H1 (cell line): ENCODE results near the gene CCDC15. TPM values are rescaled to one million over a fixed set of nuclear protein-coding genes. Genes with fewer than 3 reads are reported as not detected.

Experiments used
- CTCF ChIA-PET: fragments of 300-600 bp; sonication (Branson Sonifier 250); formaldehyde crosslinking; loops from one replicate; lab custom pipeline; 2021; ENCODE audit not compliant: partially characterized antibody; lab: Charles Lee
- POLR2A ChIA-PET: fragments of 300-600 bp; sonication (Branson Sonifier 250); formaldehyde crosslinking; loops from one replicate; lab custom pipeline; 2021; ENCODE audit warnings: inconsistent platforms; ENCODE audit not compliant: partially characterized antibody; lab: Charles Lee
- DNase-seq, 2 experiments: peaks; one replicate each; pipeline versions ENCODE4 v3.0.0 to v3.0.0-alpha.2; 2010 to 2022; ENCODE audit warnings: low spot score in 2 of 2, low read depth in 1 of 2, mixed read lengths in 1 of 2
- FAIRE-seq: peaks from 2 replicates; lab custom pipeline; 2011; peaks lifted over from hg19 to GRCh38; lab: Jason Lieb, UNC
- H2AFZ ChIP-seq: 2 replicates; pipeline ENCODE4 v1.8.1; 2012; ENCODE audit warnings: low read length, inconsistent platforms
- H2AK5ac ChIP-seq: 2 replicates; pipeline ENCODE4 v1.6.1; 2013; ENCODE audit warnings: low read depth, low read length
- H2BK120ac ChIP-seq: replicated peaks from 2 replicates; pipeline ENCODE3; 2013; ENCODE audit warnings: low read depth, low read length, inconsistent platforms
- H2BK12ac ChIP-seq: 2 replicates; pipeline ENCODE4 v1.6.1; 2013; ENCODE audit warnings: low read depth, low read length
- H2BK15ac ChIP-seq: 2 replicates; pipeline ENCODE4 v1.6.1; 2013; ENCODE audit warnings: low read length
- H2BK20ac ChIP-seq: 2 replicates; pipeline ENCODE4 v1.6.1; 2013; ENCODE audit warnings: low read length
- H2BK5ac ChIP-seq: 2 replicates; pipeline ENCODE4 v1.6.1; 2013; ENCODE audit warnings: low read depth, low read length
- H3K14ac ChIP-seq: 2 replicates; pipeline ENCODE4 v1.6.1; 2013; ENCODE audit warnings: inconsistent platforms; ENCODE audit not compliant: insufficient read length
- H3K18ac ChIP-seq: 2 replicates; pipeline ENCODE4 v1.6.1; 2013; ENCODE audit warnings: low read length; ENCODE audit errors: extremely low read depth
- H3K23ac ChIP-seq: 2 replicates; pipeline ENCODE4 v1.6.1; 2013; ENCODE audit warnings: inconsistent platforms; ENCODE audit not compliant: insufficient read length
- H3K23me2 ChIP-seq: 2 replicates; pipeline ENCODE4 v1.6.1; 2013; ENCODE audit warnings: low read depth, low read length
- H3K27ac ChIP-seq: 2 replicates; pipeline ENCODE4 v1.6.1; 2011; ENCODE audit warnings: low read depth, low read length, inconsistent platforms
- H3K27me3 ChIP-seq, 4 experiments: replicated peaks in 1 of 4; 1 replicate in 1 of 4; 2 replicates in 3 of 4; pipeline versions ENCODE4 v1.6.1 to v1.8.1; 2011 to 2013; ENCODE audit warnings: low read length in 3 of 4, mild to moderate bottlenecking in 3 of 4, inconsistent platforms in 2 of 4, mixed read lengths in 2 of 4, moderate library complexity in 1 of 4; ENCODE audit not compliant: control insufficient read depth in 3 of 4, insufficient read depth in 3 of 4; ENCODE audit errors: extremely low read depth in 1 of 4
- H3K36me3 ChIP-seq, 4 experiments: 2 replicates each; pipeline versions ENCODE4 v1.6.1 to v1.8.1; 2011 to 2013; ENCODE audit warnings: mild to moderate bottlenecking in 4 of 4, low read length in 3 of 4, moderate library complexity in 2 of 4, control low read depth in 1 of 4, inconsistent platforms in 1 of 4; ENCODE audit not compliant: insufficient read depth in 4 of 4, control insufficient read depth in 2 of 4
- H3K4ac ChIP-seq: replicated peaks from 2 replicates; pipeline ENCODE3; 2013; ENCODE audit warnings: low read length, low read depth, mixed read lengths, inconsistent platforms; ENCODE audit not compliant: insufficient read length
- H3K4me1 ChIP-seq, 4 experiments: replicated peaks in 1 of 4; 1 replicate in 1 of 4; 2 replicates in 3 of 4; pipeline versions ENCODE4 v1.6.1 to v1.8.1; 2011 to 2013; ENCODE audit warnings: low read length in 3 of 4, inconsistent platforms in 2 of 4, mixed read lengths in 1 of 4; ENCODE audit not compliant: insufficient read depth in 4 of 4, control insufficient read depth in 3 of 4
- H3K4me2 ChIP-seq, 2 experiments: 2 replicates each; pipeline versions ENCODE4 v1.6.1 to v1.8.1; 2011 to 2013; ENCODE audit warnings: low read depth in 2 of 2, low read length in 2 of 2, control low read depth in 1 of 2, inconsistent platforms in 1 of 2, mild to moderate bottlenecking in 1 of 2; ENCODE audit not compliant: insufficient read depth in 1 of 2
- H3K4me3 ChIP-seq, 4 experiments: fragments of 200-600, 300-600 bp in 1 of 4; sonication (generic), shearing (Covaris generic), sonication (Bioruptor Twin) in 1 of 4; 2 replicates each; pipeline versions ENCODE4 v1.5.1 to v1.8.1; 2011 to 2016; ENCODE audit warnings: low read length in 4 of 4, low read depth in 3 of 4, control low read depth in 2 of 4, inconsistent platforms in 2 of 4, mild to moderate bottlenecking in 2 of 4, mixed read lengths in 1 of 4, moderate library complexity in 1 of 4; ENCODE audit not compliant: insufficient read depth in 2 of 4; ENCODE audit errors: extremely low read depth in 1 of 4
- H3K56ac ChIP-seq: replicated peaks from 2 replicates; pipeline ENCODE3; 2013; ENCODE audit warnings: low read depth, mild to moderate bottlenecking, mixed read lengths, low read length, inconsistent platforms; ENCODE audit not compliant: insufficient read length
- H3K79me1 ChIP-seq: 2 replicates; pipeline ENCODE4 v1.6.1; 2013; ENCODE audit warnings: low read depth, low read length, control low read depth
- H3K79me2 ChIP-seq, 2 experiments: 2 replicates each; pipeline versions ENCODE4 v1.6.1 to v1.8.1; 2012 to 2013; ENCODE audit warnings: low read length in 2 of 2, mild to moderate bottlenecking in 2 of 2, inconsistent platforms in 1 of 2; ENCODE audit not compliant: insufficient read depth in 2 of 2, control insufficient read depth in 1 of 2
- H3K9ac ChIP-seq, 4 experiments: replicated peaks in 1 of 4; 1 replicate in 1 of 4; 2 replicates in 3 of 4; pipeline versions ENCODE4 v1.6.1 to v1.8.1; 2011 to 2013; ENCODE audit warnings: low read depth in 3 of 4, low read length in 3 of 4, control low read depth in 2 of 4, mild to moderate bottlenecking in 2 of 4, moderate library complexity in 2 of 4, inconsistent platforms in 1 of 4; ENCODE audit errors: extremely low read depth in 1 of 4
- H3K9me3 ChIP-seq, 2 experiments: 2 replicates each; pipeline versions ENCODE4 v1.6.1 to v1.8.1; 2012 to 2013; ENCODE audit warnings: mild to moderate bottlenecking in 2 of 2, moderate library complexity in 2 of 2, control low read depth in 1 of 2, inconsistent platforms in 1 of 2, low read depth in 1 of 2, low read length in 1 of 2, mixed read lengths in 1 of 2; ENCODE audit not compliant: insufficient read depth in 2 of 2
- H4K20me1 ChIP-seq, 2 experiments: replicated peaks in 1 of 2; 2 replicates each; pipeline versions ENCODE3 to v1.8.1; 2011 to 2013; ENCODE audit warnings: inconsistent platforms in 2 of 2, low read length in 2 of 2, mild to moderate bottlenecking in 1 of 2; ENCODE audit not compliant: insufficient read depth in 2 of 2, control insufficient read depth in 1 of 2
- H4K5ac ChIP-seq: 2 replicates; pipeline ENCODE4 v1.6.1; 2013; ENCODE audit warnings: low read length, low read depth, mixed read lengths, inconsistent platforms; ENCODE audit not compliant: insufficient read length
- H4K8ac ChIP-seq: 2 replicates; pipeline ENCODE4 v1.8.0; 2013; ENCODE audit warnings: mild to moderate bottlenecking, moderate library complexity, low read length, inconsistent platforms; ENCODE audit not compliant: insufficient read depth; ENCODE audit errors: extremely low read depth
- H4K91ac ChIP-seq: replicated peaks from 2 replicates; pipeline ENCODE3; 2013; ENCODE audit warnings: low read length, mixed read lengths, inconsistent platforms; ENCODE audit not compliant: insufficient read length
- CTCF ChIP-seq, 3 experiments: IDR thresholded peaks; 1 replicate in 2 of 3; 2 replicates in 1 of 3; pipeline versions ENCODE4 v1.5.1 to v1.6.1; 2011; ENCODE audit warnings: low read length in 3 of 3, mild to moderate bottlenecking in 3 of 3, inconsistent platforms in 2 of 3, low read depth in 1 of 3, moderate library complexity in 1 of 3; ENCODE audit not compliant: insufficient read depth in 1 of 3; ENCODE audit errors: control extremely low read depth in 1 of 3
- KDM5A ChIP-seq: fragments of 200-600 bp; IDR thresholded peaks from 2 replicates; pipeline ENCODE4 v1.7.1; 2012; ENCODE audit warnings: mild to moderate bottlenecking, low read length, inconsistent platforms, mixed read lengths
- RAD21 ChIP-seq, 2 experiments: IDR thresholded peaks in 1 of 2; conservative IDR thresholded peaks in 1 of 2; 2 replicates each; pipeline ENCODE4 v1.6.1; 2011; ENCODE audit warnings: low read depth in 2 of 2, low read length in 2 of 2, improper control_type of control experiment in 1 of 2, inconsistent platforms in 1 of 2, mild to moderate bottlenecking in 1 of 2, moderate library complexity in 1 of 2
- WGBS, 2 experiments: shearing (Covaris generic) in 1 of 2; methylation state at CpG; one replicate each; pipeline versions ENCODE4 v1.1.6 to v1.1.7; 2013 to 2015; ENCODE audit warnings: low lambda C conversion rate in 2 of 2, mixed read lengths in 2 of 2, inconsistent platforms in 1 of 2, low coverage in 1 of 2, missing lambda C conversion rate in 1 of 2; ENCODE audit not compliant: insufficient replicate concordance in 2 of 2, insufficient coverage in 1 of 2, insufficient read length in 1 of 2; ENCODE audit errors: extremely low coverage in 1 of 2, missing lambda C conversion rate in 1 of 2; 5-methylcytosine and 5-hydroxymethylcytosine counted together
- polyA plus RNA-seq, 7 experiments: library from polyadenylated mRNA; depleted of rRNA in 3 of 7; stranded (reverse) in 5 of 7; unstranded in 2 of 7; fragments of >200 nt in 5 of 7; fragments of 200-250 nt in 2 of 7; gene quantifications; 1 replicate in 5 of 7; 2 replicates in 1 of 7; 4 replicates in 1 of 7; pipeline versions ENCODE4 v1.2.1 to v1.2.3, GENCODE V29; 2011 to 2013; ENCODE audit warnings: missing spikeins in 2 of 7, mixed read lengths in 2 of 7
- total RNA-seq: library from RNA; stranded (reverse); fragmentation: NEBNext Ultra II Directional; extraction: Animal tissue kit (Norgen Biotek cat#: 25700); gene quantifications from 2 replicates; pipeline ENCODE4 v1.2.1, GENCODE V29; 2021

CCDC15 gene
- total and polyA plus RNA-seq, 2 of the 8 experiments (the other 6 are each of a cell fraction or from before 2014, with no cell fraction given): 1.5 to 3.1 TPM

- 77% methylated on average over 2 of the region's 2 CpGs; no CpG with 5 or more reads in 1 of the 2 experiments for whole genome bisulfite sequencing, 2 experiments
- no peak for TF ChIP-seq KDM5A
- TF ChIP-seq RAD21 (IDR thresholded peaks at IDR 0.05 in 1 of 2, conservative IDR thresholded peaks at IDR 0.05 in 1 of 2; ENCODE audit: low read depth in 2 of 2, low read length in 2 of 2): peak; percentile 58 to 69
- peak in 2 of 3 experiments; percentile 36 to 48; a peak in 3 of 4 replicates for TF ChIP-seq CTCF (IDR thresholded peaks at IDR 0.05; ENCODE audit: control extremely low read depth in 1 of 3, insufficient read depth in 1 of 3, low read depth in 1 of 3, low read length in 3 of 3)
- TF ChIP-seq, all 59 proteins: peak for 2
- Histone ChIP-seq H3K27ac (no peak overlapping the region), H3K79me1 (no peaks in the 10 kb centered on the region), H2AK5ac (no peak overlapping the region), H3K4ac (no peak overlapping the region), H2BK12ac (no peak overlapping the region), H3K18ac (no peak overlapping the region), H3K9me3 (no peaks in the 10 kb centered on the region), H2AFZ (no peak overlapping the region), H3K4me2 (no peak overlapping the region), H2BK120ac (no peak overlapping the region), H3K23me2 (no peaks in the 10 kb centered on the region), H2BK20ac (no peak overlapping the region), H3K27me3 (no peaks in the 10 kb centered on the region), H3K9ac (no peak overlapping the region), H2BK5ac (no peak overlapping the region), H3K56ac (no peak overlapping the region), H4K8ac (no peak overlapping the region), H3K23ac (no peak overlapping the region), H3K4me3 (no peak overlapping the region), H3K79me2 (no peaks in the 10 kb centered on the region), H4K5ac (no peak overlapping the region), H2BK15ac (no peak overlapping the region), H3K4me1 (no peaks in the 10 kb centered on the region), H4K20me1 (no peaks in the 10 kb centered on the region), H4K91ac (no peak overlapping the region), H3K36me3 (no peaks in the 10 kb centered on the region), H3K14ac (no peak overlapping the region)
- ChIA-PET CTCF (interaction anchor here (0.7 to 5.6 kb wide), 9 partner anchors 10 to 376 kb away, joined by 3 to 26 read pairs (median 3); no protein-coding TSS in a partner anchor), POLR2A (no interaction called here)
- no peak for DNase-seq
- FAIRE-seq: peak; percentile 86
Observed at GRCh38 chr11:124970925-124971324, 16.9 kb downstream of the CCDC15 start.
